HG03108 (cell line): Measurements from ENCODE around the gene SSH2.

Experiments used
- ATAC-seq: cut with Tn5 transposase; IDR thresholded peaks from one replicate; pipeline ENCODE4 v1.9.1; 2021; ENCODE audit warnings: moderate library complexity; ENCODE audit not compliant: unreplicated experiment

Gene SSH2

DNA sequence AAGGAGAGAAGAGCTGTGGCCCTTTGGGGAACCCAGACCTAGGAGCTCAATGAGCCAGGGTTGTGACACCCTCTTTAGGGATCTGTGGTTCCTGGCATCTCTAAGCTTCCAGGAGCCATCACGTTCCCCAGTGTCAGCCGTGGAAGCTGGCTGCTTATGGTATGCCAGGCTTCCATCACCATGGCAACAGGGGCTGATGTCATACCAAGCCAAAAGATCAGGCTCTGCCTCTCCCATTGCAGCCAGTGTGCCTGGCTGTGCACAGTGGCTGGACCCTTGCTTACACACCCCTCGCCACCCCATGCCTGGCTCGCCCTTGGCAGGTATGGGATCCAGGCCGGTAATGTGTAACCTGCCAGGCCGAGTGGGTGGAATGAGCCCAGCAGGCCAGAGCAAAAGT is 91.1 kb downstream of the SSH2 start:
- no peak for ATAC-seq

- ATAC-seq = no peak
Observed at GRCh38 chr17:29837531-29837930, 92.5 kb downstream of the SSH2 start.

- no peak for ATAC-seq
Observed at GRCh38 chr17:29836643-29837042, 93.4 kb downstream of the SSH2 start.

- no peak for ATAC-seq
Observed at GRCh38 chr17:29835435-29836351, 94.3 kb downstream of the SSH2 start.

DNA sequence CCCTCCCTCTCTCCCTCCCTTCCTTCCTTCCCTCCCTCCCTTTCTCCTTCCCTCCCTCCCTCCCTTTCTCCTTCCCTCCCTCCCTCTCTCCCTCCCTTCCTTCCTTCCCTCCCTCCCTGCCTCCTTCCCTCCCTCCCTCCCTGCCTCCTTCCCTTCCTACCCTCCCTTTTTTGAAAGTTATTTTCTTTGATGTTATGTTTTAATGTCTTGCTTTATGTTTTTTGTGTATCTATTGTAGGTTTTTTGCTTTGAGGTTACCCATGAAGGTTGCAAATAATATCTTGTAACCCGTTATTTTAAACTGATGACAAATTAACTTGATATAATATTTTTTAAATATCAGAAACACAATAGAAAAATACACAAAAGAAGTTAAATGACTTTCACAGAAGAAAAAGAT is 96.2 kb downstream of the SSH2 start:
- ATAC-seq = no peak

- no peak for ATAC-seq
Observed at GRCh38 chr17:29828676-29829284, 101.2 kb downstream of the SSH2 start.

DNA sequence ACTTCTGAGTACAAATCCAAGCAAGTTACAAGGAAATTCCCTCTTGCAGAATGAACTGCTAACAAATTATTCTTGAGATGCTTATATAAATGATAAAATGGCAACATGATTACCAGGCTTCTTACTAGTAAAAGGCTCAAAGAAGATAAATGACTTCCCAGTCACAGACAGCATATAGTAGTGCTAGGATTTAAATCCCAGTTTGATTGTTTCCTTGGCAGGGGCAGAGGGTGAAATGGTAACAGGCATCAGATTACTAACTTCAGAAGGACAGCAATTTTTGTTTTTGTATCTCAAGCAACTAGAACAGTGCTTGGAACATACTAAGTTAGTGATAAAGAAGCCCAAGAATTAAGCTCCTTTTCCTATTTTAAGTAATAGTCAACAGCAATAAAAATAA is 102.8 kb downstream of the SSH2 start:
- no peak for ATAC-seq

GRCh38 chr17:29826114-29826692 is 103.8 kb downstream of the SSH2 start:
- no peak for ATAC-seq

DNA sequence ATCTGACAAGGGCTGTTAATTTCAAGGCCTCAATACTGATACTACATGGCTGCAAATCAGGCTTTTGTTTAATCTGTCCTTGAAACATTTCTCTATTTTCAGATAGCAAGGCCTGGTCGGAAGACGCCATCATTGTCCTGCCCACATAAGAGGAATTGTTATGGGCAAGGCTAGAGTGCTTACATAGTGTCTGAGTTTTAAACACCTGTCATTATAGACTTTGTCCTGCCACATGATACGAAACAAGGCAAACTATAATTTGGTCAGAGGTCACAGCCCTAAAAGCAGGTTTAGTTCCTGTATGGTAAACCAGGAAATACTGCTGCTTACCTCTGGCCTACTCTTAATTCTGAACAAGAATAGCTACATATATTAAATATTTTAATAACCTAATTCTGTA is 104.4 kb downstream of the SSH2 start:
- ATAC-seq = no peak

GRCh38 chr17:29821897-29822296 is 108.1 kb downstream of the SSH2 start:
- no peak for ATAC-seq

DNA sequence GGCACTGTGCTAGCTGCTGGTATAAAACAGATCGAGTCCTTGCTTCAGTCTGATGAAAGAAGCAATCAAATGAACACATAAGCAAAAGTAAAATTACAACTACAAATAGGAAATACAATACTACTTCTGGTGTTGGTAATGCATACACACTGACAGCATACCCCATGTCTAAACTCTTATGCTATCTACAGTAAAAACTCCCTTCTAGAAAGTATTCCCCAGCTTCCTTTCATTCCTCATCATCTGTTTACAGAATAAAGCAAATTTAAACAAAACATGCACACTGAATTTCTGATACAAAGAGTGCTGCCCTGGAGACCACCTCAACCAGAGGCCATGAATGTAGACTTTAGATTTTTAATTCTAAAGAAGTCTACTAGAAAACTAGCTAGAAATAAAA is 109.6 kb downstream of the SSH2 start:
- ATAC-seq = no peak

DNA sequence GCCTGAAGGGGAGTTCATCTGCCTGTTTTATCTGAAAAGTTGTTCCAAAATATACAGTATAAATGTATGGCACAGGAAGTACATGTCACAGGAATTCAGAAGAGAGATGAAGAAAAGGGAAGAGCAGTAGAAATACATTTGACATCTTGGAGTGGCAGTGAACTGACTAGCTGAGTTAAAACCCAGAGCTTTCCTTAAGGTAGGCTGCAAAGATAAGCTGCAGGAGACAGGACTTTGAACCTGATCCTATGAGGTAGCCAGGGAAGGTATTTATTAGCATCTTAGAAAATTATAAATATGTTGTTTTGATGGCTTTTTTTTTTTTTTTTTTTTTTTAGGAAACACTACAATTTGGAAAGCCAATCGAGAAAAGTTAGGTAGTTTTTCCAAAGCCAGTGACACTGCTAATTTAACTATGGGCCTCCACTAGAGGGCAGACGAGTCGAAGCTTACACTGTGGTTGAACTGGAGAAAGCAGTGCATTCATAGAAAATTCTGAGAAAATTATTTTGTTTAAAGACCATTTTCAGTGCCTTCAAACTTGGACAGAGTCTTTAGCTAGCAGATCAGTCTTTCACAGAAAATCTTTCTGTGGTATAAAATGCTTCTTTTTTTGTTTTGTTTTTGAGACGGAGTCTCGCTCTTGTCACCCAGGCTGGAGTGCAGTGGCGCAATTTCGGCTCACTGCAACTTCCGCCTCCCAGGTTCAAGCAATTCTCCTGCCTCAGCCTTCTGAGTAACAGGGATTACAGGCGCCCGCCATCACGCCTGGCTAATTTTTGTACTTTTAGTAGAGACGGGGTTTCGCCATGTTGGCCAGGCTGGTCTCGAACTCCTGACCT is 122.3 kb downstream of the SSH2 start:
- ATAC-seq = no peak

- no peak for ATAC-seq
Observed at GRCh38 chr17:29802246-29802645, 127.8 kb downstream of the SSH2 start.

GRCh38 chr17:29800457-29800856 is 129.6 kb downstream of the SSH2 start:
- no peak for ATAC-seq

GRCh38 chr17:29796652-29797051 is 133.4 kb downstream of the SSH2 start:
- ATAC-seq = no peak

DNA sequence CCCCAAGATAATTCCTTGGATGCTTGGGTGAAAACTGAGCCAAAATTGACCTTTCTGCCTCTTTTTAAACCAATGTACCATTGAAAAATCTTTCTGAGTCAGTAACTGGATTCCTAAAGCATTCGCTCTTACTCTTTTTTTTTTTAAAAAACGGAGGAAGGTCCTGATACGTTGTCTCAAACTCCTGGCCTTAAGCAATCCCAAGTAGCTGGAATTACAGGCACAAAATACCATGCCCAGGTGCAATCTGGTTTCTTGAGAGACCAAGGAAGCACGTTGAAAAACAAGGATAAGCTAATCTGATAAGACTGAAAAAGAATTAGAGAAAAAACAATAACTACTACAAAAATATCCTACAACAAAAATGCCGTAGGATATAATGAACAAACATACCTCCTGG is 136.5 kb downstream of the SSH2 start:
- ATAC-seq = no peak

GRCh38 chr17:29791336-29792080 is 138.5 kb downstream of the SSH2 start:
- ATAC-seq = no peak

DNA sequence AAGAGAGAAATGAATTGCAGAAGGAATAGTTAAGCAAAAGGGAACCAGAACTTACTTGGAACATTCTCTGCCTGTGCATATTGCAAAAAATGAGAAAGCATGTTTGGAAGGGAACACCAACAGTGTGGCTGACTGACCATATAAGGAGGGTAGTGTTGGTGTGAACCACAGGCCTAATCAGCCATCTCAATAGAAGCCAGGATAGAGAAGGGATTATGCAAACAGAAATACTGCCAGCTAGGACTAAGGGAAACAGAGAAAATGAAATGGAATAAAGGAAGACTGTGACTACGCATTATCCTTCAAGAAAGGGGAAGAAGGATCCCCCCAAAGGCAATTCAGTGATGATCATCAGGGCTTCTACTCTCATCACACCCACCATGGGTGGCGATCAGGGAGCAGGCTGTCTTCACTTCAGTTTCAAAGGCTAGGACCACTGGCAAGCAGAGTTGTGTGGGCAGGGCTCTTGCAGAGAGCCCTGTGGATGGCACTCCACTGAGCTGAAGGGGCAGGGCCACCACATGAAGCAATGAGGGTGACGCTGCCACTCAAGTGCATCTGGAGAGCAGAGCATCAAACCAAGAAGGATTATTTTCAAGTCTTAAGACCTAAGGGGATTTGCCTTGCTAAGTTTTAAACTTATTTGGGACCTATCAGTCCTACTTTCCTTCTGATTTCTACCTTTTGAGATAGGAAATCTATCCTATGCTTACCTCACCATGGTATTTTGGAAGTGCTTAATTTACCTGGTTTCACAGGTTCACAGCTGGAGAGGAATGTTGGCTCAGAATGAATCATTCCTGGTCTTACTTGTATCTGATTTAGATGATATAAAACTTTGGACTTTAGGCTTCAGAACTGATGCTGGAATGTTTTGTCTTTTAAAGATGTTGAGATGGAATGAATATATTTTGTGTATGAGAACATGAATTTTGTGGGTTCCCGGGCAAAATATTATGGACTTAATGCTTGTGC is 140.5 kb downstream of the SSH2 start:
- no peak for ATAC-seq

DNA sequence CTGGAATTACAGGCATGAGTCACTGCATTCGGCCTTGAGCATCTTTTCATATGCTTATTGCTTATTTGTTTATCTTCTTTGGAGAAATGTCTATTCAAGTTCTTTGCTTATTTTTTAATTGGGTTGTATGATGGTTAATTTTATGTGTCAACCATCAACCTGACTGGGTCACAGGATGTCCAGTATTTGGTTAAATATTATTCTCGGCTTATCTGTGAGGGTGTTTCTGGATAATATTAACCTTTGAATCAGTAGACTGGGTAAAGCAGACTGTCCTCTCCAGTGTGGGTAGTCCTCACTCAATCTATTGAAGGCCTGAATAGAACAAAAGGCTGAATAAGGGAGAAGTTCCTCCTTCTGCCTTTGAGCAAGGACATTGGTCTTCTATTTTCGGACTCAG is 142.0 kb downstream of the SSH2 start:
- ATAC-seq = no peak
